WTC11 (cell line): Measurements from ENCODE around the gene CMC1. TPM values are rescaled to one million over a fixed set of nuclear protein-coding genes. Genes with fewer than 3 reads are reported as not detected.

Experiments
- ATAC-seq: fragments of 200-7000 bp; cut with Tn5 transposase; 2 replicates; pipeline ENCODE4 v1.10.0; 2021; ENCODE audit warnings: mild to moderate bottlenecking, moderate library complexity
- CTCF ChIA-PET: fragments of 300-600 bp; sonication (Branson Sonifier 250); formaldehyde crosslinking; loops from one replicate; lab custom pipeline; 2021; ENCODE audit warnings: antibody characterized with exemption; lab: Charles Lee
- POLR2A ChIA-PET: fragments of 350-600 bp; sonication (Branson Sonifier 250); formaldehyde crosslinking; loops from one replicate; lab custom pipeline; 2021; ENCODE audit warnings: antibody characterized with exemption; lab: Charles Lee
- DNase-seq: peaks from one replicate; pipeline ENCODE4 v3.0.0; 2021; ENCODE audit warnings: low spot score
- H3K27ac Mint-ChIP-seq: 2 replicates; pipeline ENCODE4 v1.8.0; 2021; ENCODE audit warnings: mixed read lengths
- H3K27me3 Mint-ChIP-seq: 2 replicates; pipeline ENCODE4 v1.8.0; 2021; ENCODE audit warnings: low read depth, mild to moderate bottlenecking, moderate library complexity, mixed read lengths
- H3K36me3 Mint-ChIP-seq: 2 replicates; pipeline ENCODE4 v1.8.0; 2021; ENCODE audit warnings: mixed read lengths
- H3K4me1 Mint-ChIP-seq: 2 replicates; pipeline ENCODE4 v1.8.0; 2022; ENCODE audit warnings: mixed read lengths
- H3K4me3 Mint-ChIP-seq: 2 replicates; pipeline ENCODE4 v1.8.0; 2021; ENCODE audit warnings: mild to moderate bottlenecking, moderate library complexity, mixed read lengths
- H3K9me3 Mint-ChIP-seq: 2 replicates; pipeline ENCODE4 v1.8.0; 2021; ENCODE audit warnings: mixed read lengths
- ATF1 ChIP-seq: sonication (generic); formaldehyde crosslinking; IDR thresholded peaks from 2 replicates; pipeline ENCODE4 v1.8.1; 2023; ENCODE audit warnings: mild to moderate bottlenecking, moderate library complexity, missing genetic modification reagents
- CBFB ChIP-seq: sonication (generic); formaldehyde crosslinking; IDR thresholded peaks from 2 replicates; pipeline ENCODE4 v1.8.1; 2022; ENCODE audit warnings: mild to moderate bottlenecking, low read depth, missing genetic modification reagents
- CREM ChIP-seq: sonication (generic); formaldehyde crosslinking; IDR thresholded peaks from 2 replicates; pipeline ENCODE4 v1.8.1; 2022; ENCODE audit warnings: mild to moderate bottlenecking, missing genetic modification reagents, moderate library complexity
- ELF4 ChIP-seq: sonication (generic); formaldehyde crosslinking; IDR thresholded peaks from 2 replicates; pipeline ENCODE4 v1.8.1; 2022; ENCODE audit warnings: low read depth, mild to moderate bottlenecking, moderate library complexity, missing genetic modification reagents
- FOXP1 ChIP-seq: sonication (generic); formaldehyde crosslinking; IDR thresholded peaks from 2 replicates; pipeline ENCODE4 v1.8.0; 2022; ENCODE audit warnings: missing genetic modification reagents, mild to moderate bottlenecking, moderate library complexity, borderline replicate concordance
- FOXP4 ChIP-seq: sonication (generic); formaldehyde crosslinking; IDR thresholded peaks from 2 replicates; pipeline ENCODE4 v1.8.0; 2022; ENCODE audit warnings: mild to moderate bottlenecking, missing genetic modification reagents
- NFATC4 ChIP-seq: fragments of 250-450 bp; sonication (Bioruptor Pico); IDR thresholded peaks from 2 replicates; pipeline ENCODE4 v1.9.0; 2021; ENCODE audit warnings: mild to moderate bottlenecking
- NFYB ChIP-seq: sonication (generic); formaldehyde crosslinking; conservative IDR thresholded peaks from 2 replicates; pipeline ENCODE4 v1.8.0; 2022; ENCODE audit warnings: low read depth, missing genetic modification reagents
- NR2C2 ChIP-seq: sonication (generic); formaldehyde crosslinking; IDR thresholded peaks from 2 replicates; pipeline ENCODE4 v1.8.0; 2022; ENCODE audit warnings: mild to moderate bottlenecking, missing genetic modification reagents
- PRRX2 ChIP-seq: fragments of 250-450 bp; sonication (Bioruptor Pico); IDR thresholded peaks from 2 replicates; pipeline ENCODE4 v1.8.0; 2021; ENCODE audit warnings: mild to moderate bottlenecking
- RORB ChIP-seq: fragments of 250-450 bp; sonication (Bioruptor Pico); IDR thresholded peaks from 2 replicates; pipeline ENCODE4 v1.9.0; 2021; ENCODE audit warnings: mild to moderate bottlenecking
- SMAD4 ChIP-seq: sonication (generic); formaldehyde crosslinking; IDR thresholded peaks from 2 replicates; pipeline ENCODE4 v1.8.0; 2022; ENCODE audit warnings: mild to moderate bottlenecking, missing genetic modification reagents
- SOX15 ChIP-seq: fragments of 250-450 bp; sonication (Bioruptor Pico); IDR thresholded peaks from 2 replicates; pipeline ENCODE4 v1.9.0; 2021; ENCODE audit warnings: mild to moderate bottlenecking
- TEAD1 ChIP-seq: sonication (generic); formaldehyde crosslinking; IDR thresholded peaks from 2 replicates; pipeline ENCODE4 v1.8.0; 2022; ENCODE audit warnings: mild to moderate bottlenecking, missing genetic modification reagents
- TP53 ChIP-seq: sonication (generic); formaldehyde crosslinking; IDR thresholded peaks from 2 replicates; pipeline ENCODE4 v1.8.1; 2023; ENCODE audit warnings: mild to moderate bottlenecking, missing genetic modification reagents
- USF1 ChIP-seq: sonication (generic); formaldehyde crosslinking; IDR thresholded peaks from 2 replicates; pipeline ENCODE4 v1.8.0; 2022; ENCODE audit warnings: mild to moderate bottlenecking, missing genetic modification reagents
- ZNF281 ChIP-seq: sonication (generic); formaldehyde crosslinking; IDR thresholded peaks from 2 replicates; pipeline ENCODE4 v1.8.0; 2023; ENCODE audit warnings: mild to moderate bottlenecking, missing genetic modification reagents
- ZNF396 ChIP-seq: fragments of 250-450 bp; sonication (Bioruptor Pico); IDR thresholded peaks from 2 replicates; pipeline ENCODE4 v1.8.0; 2021; ENCODE audit warnings: mild to moderate bottlenecking, moderate library complexity, borderline replicate concordance
- ZNF423 ChIP-seq: fragments of 250-450 bp; sonication (Bioruptor Pico); IDR thresholded peaks from 2 replicates; pipeline ENCODE4 v2.1.2; 2022; ENCODE audit warnings: mild to moderate bottlenecking, moderate library complexity
- ZNF671 ChIP-seq: fragments of 250-450 bp; sonication (Bioruptor Pico); IDR thresholded peaks from 2 replicates; pipeline ENCODE4 v1.8.0; 2021; ENCODE audit warnings: mild to moderate bottlenecking
- total RNA-seq: library from RNA; stranded (reverse); gene quantifications from 3 replicates; pipeline ENCODE4 v1.2.3, GENCODE V29; 2021
- TF ChIP-seq, protein P1 (sequence below): sonication (generic); formaldehyde crosslinking; conservative IDR thresholded peaks from 2 replicates; pipeline ENCODE4 v1.8.1; 2023; ENCODE audit warnings: mild to moderate bottlenecking, low read depth, missing genetic modification reagents, moderate library complexity
- TF ChIP-seq, protein P2 (sequence below): sonication (generic); formaldehyde crosslinking; IDR thresholded peaks from 2 replicates; pipeline ENCODE4 v1.8.1; 2023; ENCODE audit warnings: mild to moderate bottlenecking, missing genetic modification reagents, moderate library complexity

The CMC1 gene
- total RNA-seq, 1 experiment from 2014 or later: 25.3 TPM

DNA sequence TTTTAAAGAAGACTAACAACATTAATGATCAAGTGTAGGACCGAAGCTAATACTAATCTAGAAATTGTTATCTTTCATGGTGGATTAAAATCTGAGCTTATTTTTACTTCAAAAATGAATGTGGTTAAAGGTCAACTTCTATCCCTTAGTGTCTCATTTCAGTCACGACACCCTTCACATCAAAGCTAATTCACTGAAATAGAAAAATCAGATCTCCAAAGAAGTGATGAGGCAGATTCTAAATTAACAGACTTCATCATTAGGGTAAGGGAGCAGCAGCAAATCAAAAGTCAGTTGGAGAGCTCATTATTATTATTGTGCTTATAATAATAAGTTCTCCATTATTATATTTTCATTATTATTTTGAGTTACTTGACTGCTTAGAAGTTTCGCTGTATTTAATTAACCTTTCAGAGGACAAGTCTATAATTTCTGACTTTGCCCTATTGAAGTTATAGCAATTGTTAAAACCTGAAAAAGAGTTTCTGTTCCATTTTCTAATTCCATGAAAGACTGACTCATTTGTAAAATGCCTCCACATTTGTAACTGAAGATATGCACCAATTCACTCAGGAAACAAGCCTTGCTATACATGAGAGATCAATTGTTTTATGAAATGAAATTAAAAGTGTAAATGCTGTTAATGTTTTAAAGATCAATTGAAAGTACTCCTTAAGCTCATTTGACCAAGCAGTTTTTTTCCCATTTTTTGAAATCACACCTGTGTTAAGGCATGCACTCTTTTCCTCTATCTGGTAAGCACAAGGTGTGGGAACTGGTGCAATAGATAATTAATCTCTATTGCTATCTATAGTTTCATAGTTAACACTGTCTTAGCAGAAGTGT is 23.1 kb upstream of the CMC1 start:
- Mint-ChIP-seq H3K27ac (no peak overlapping the region), H3K4me3 (no peak overlapping the region), H3K36me3 (peaks cover 16% of the 10 kb centered on the region), H3K9me3 (peaks cover 39% of the 10 kb centered on the region), H3K4me1 (no peaks in the 10 kb centered on the region), H3K27me3 (no peaks in the 10 kb centered on the region)
- CTCF ChIA-PET: no interaction called here
- ATAC-seq (no peak), DNase-seq (no peak)
- POLR2A ChIA-PET: no interaction called here
- TF ChIP-seq ZNF281 (CRISPR knock-in tag) (no peak), CREM (CRISPR knock-in tag) (no peak), FOXP4 (CRISPR knock-in tag) (no peak), RORB (CRISPR knock-in tag) (no peak), TP53 (CRISPR knock-in tag) (no peak), NR2C2 (CRISPR knock-in tag) (no peak), ZNF423 (CRISPR knock-in tag) (no peak), ELF4 (CRISPR knock-in tag) (no peak)
- TF ChIP-seq, protein P1, sequence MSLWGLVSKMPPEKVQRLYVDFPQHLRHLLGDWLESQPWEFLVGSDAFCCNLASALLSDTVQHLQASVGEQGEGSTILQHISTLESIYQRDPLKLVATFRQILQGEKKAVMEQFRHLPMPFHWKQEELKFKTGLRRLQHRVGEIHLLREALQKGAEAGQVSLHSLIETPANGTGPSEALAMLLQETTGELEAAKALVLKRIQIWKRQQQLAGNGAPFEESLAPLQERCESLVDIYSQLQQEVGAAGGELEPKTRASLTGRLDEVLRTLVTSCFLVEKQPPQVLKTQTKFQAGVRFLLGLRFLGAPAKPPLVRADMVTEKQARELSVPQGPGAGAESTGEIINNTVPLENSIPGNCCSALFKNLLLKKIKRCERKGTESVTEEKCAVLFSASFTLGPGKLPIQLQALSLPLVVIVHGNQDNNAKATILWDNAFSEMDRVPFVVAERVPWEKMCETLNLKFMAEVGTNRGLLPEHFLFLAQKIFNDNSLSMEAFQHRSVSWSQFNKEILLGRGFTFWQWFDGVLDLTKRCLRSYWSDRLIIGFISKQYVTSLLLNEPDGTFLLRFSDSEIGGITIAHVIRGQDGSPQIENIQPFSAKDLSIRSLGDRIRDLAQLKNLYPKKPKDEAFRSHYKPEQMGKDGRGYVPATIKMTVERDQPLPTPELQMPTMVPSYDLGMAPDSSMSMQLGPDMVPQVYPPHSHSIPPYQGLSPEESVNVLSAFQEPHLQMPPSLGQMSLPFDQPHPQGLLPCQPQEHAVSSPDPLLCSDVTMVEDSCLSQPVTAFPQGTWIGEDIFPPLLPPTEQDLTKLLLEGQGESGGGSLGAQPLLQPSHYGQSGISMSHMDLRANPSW: no peak

GRCh38 chr3:28218917-28219198 is 22.6 kb upstream of the CMC1 start:
- no peaks in the 10 kb centered on the region for H3K27me3 Mint-ChIP-seq
- peaks cover 16% of the 10 kb centered on the region for H3K36me3 Mint-ChIP-seq
- no peak overlapping the region for H3K4me3 Mint-ChIP-seq
- peaks cover 37% of the 10 kb centered on the region for H3K9me3 Mint-ChIP-seq
- CTCF ChIA-PET: no interaction called here
- DNase-seq (no peak), ATAC-seq (no peak)
- no peaks in the 10 kb centered on the region for H3K4me1 Mint-ChIP-seq
- H3K27ac Mint-ChIP-seq: no peak overlapping the region
- POLR2A ChIA-PET: no interaction called here
- no peak for TF ChIP-seq SOX15 (CRISPR knock-in tag)
- no peak for TF ChIP-seq TEAD1 (CRISPR knock-in tag)
- no peak for TF ChIP-seq SMAD4 (CRISPR knock-in tag)
- no peak for TF ChIP-seq ZNF671 (CRISPR knock-in tag)
- TF ChIP-seq NFYB (CRISPR knock-in tag): no peak
- no peak for TF ChIP-seq FOXP4 (CRISPR knock-in tag)
- TF ChIP-seq PRRX2 (CRISPR knock-in tag): no peak
- TF ChIP-seq TP53 (CRISPR knock-in tag): no peak
- no peak for TF ChIP-seq ATF1 (CRISPR knock-in tag)
- no peak for TF ChIP-seq FOXP1 (CRISPR knock-in tag)
- no peak for TF ChIP-seq USF1 (CRISPR knock-in tag)
- no peak for TF ChIP-seq CBFB (CRISPR knock-in tag)
- TF ChIP-seq, protein P2, sequence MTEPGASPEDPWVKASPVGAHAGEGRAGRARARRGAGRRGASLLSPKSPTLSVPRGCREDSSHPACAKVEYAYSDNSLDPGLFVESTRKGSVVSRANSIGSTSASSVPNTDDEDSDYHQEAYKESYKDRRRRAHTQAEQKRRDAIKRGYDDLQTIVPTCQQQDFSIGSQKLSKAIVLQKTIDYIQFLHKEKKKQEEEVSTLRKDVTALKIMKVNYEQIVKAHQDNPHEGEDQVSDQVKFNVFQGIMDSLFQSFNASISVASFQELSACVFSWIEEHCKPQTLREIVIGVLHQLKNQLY: no peak
- no peak for TF ChIP-seq ZNF396 (CRISPR knock-in tag)
- TF ChIP-seq NFATC4 (CRISPR knock-in tag): no peak
- TF ChIP-seq ELF4 (CRISPR knock-in tag): no peak
- no peak for TF ChIP-seq ZNF281 (CRISPR knock-in tag)
